Measurements from ENCODE around the gene DDB1.

The DDB1 gene

GRCh38 chr11:61357233-61357893 lies 24.5 kb upstream of the DDB1 start:
- no peak for DNase-seq (ENCODE audit: extremely low read depth in 1 of 2, low read depth in 1 of 2)

DNA sequence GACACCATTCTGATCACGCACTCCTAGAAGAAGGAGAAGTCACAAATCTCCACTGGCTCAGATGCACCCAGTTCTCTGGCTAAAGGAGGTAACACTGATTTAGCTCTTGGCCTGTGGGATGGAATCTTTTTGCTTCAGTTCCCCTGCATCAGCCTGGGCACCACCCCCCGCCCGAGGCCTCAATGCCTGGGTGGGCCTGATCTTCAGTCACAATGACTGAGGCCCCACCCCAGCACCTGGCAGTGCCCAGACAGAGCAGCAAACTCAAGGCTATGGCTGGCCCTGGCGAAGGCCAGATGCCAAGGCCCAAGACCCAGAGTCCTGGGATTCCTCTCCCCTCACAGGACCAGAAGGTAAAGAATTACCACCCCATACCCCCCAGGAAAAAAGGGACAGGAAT lies 23.8 kb upstream of the DDB1 start:
- no peak for DNase-seq (ENCODE audit: extremely low read depth in 1 of 2, low read depth in 1 of 2)

DNA sequence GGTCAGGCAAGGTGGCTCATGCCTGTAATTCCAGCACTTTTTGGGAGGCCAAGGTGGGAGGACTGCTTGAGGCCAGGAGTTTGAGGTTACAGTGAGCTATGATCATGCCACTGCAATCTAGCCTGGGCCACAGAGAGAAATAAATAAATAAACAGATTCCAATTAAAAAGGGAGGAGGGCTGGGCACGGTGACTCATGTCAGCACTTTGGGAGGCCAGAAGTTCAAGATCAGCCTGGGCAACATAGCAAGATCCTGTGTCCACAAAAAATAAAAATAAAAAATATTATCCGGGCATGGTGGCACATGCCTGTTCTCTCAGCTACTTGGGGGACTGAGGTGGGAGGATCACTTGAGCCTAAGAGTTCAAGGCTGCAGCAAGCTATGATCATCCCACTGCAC lies 21.3 kb upstream of the DDB1 start:
- no peak for DNase-seq (ENCODE audit: extremely low read depth in 1 of 2, low read depth in 1 of 2)

DNA sequence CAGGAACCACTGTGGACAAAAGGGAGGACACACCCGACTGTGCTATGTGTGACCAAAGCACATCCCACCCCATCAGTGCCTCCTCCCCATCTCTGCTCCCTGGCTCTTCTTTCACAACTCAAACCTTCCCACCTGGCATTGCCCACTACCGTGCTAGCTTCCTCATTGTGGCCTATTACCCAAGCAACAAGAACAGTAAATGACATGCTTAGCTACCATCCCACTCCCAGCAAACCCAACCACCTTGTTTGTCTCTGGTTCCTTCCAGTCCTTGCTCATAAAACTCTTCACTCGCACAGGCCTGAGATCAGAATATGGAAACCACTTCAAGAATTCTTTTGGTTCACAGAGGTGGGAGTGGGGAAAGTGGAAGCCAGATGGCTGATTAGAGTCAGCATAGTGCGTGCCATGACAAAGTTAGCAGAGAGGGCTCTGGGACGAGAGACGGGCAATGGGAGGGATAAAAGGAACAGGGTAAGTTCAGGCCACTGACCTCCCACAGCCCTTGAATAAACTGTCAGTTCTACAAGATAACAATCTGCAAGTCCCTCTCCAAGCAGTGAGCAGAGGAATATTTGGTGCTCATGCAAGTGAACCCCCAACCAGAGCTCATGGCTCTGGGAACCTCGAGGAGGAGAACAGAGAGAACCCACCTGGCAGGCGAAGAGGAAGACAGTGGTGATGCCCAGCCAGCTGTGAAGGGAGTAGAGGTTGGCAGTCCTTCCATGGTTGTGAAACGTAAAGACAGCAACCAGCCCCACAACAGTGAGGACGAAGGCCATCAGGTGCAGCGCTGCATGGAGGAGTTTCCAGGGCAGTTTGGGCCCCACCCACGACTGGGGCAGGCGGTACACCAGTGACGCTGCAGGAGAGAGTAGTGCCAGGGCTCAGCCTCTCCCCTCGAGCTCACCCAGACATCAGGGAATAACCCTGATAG lies 20.5 kb upstream of the DDB1 start:
- no peak for DNase-seq (ENCODE audit: extremely low read depth in 1 of 2, low read depth in 1 of 2)

DNA sequence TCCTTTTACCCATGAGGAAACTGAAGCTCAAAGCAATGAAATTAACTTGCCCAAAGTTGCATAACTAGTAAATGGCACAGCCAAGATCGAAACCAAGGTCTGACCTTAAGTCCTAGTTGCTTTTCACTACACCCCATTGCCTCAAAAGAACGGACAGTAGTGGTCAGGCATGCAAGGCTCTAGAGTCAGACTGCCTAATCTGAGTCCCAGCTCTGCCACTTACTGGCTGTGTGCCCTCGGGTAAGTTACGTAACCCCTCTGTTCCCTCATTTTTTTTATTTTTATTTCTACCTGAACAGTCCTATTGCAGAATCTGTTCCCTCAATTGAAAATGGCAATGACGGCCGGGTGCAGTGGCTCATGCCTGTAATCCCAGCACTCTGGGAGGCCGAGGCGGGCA lies 19.1 kb upstream of the DDB1 start:
- DNase-seq (ENCODE audit: extremely low read depth in 1 of 2, low read depth in 1 of 2), result no peak

DNA sequence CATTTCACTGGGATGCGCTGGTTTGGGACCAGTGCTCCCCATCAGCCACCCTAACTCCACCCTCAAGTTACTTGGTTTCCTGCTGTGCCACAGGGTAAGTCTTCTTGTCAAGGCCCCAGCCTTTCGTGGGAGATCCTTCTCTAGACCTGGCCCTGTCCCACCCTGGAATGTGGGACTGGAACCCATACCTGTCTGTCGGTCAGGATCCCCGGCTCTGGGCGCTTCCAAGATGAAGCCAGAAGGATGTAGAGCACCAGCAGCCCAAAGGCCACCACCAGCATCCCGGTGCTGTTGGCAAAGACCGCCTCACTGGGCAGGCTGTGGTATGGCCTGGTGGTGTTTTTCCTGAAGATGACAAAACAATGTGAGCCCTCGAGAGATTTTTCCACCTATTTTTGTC lies 17.9 kb upstream of the DDB1 start:
- no peak for DNase-seq (ENCODE audit: extremely low read depth in 1 of 2, low read depth in 1 of 2)

- no peak for DNase-seq (ENCODE audit: extremely low read depth in 1 of 2, low read depth in 1 of 2)
These were observed 17.4 kb upstream of the DDB1 start for GRCh38 chr11:61350336-61350735.

- no peak for DNase-seq (ENCODE audit: extremely low read depth in 1 of 2, low read depth in 1 of 2)
These were observed 17.0 kb upstream of the DDB1 start for GRCh38 chr11:61349916-61350315.

GRCh38 chr11:61349189-61349751 lies 16.4 kb upstream of the DDB1 start:
- DNase-seq (ENCODE audit: extremely low read depth in 1 of 2, low read depth in 1 of 2), result no peak

GRCh38 chr11:61347916-61348461 lies 15.1 kb upstream of the DDB1 start:
- no peak for DNase-seq (ENCODE audit: extremely low read depth in 1 of 2, low read depth in 1 of 2)

- DNase-seq (ENCODE audit: extremely low read depth in 1 of 2, low read depth in 1 of 2), result no peak
These were observed 13.3 kb upstream of the DDB1 start for GRCh38 chr11:61345954-61346843.

- no peak for DNase-seq (ENCODE audit: extremely low read depth in 1 of 2, low read depth in 1 of 2)
These were observed 12.3 kb upstream of the DDB1 start for GRCh38 chr11:61345170-61345610.

DNA sequence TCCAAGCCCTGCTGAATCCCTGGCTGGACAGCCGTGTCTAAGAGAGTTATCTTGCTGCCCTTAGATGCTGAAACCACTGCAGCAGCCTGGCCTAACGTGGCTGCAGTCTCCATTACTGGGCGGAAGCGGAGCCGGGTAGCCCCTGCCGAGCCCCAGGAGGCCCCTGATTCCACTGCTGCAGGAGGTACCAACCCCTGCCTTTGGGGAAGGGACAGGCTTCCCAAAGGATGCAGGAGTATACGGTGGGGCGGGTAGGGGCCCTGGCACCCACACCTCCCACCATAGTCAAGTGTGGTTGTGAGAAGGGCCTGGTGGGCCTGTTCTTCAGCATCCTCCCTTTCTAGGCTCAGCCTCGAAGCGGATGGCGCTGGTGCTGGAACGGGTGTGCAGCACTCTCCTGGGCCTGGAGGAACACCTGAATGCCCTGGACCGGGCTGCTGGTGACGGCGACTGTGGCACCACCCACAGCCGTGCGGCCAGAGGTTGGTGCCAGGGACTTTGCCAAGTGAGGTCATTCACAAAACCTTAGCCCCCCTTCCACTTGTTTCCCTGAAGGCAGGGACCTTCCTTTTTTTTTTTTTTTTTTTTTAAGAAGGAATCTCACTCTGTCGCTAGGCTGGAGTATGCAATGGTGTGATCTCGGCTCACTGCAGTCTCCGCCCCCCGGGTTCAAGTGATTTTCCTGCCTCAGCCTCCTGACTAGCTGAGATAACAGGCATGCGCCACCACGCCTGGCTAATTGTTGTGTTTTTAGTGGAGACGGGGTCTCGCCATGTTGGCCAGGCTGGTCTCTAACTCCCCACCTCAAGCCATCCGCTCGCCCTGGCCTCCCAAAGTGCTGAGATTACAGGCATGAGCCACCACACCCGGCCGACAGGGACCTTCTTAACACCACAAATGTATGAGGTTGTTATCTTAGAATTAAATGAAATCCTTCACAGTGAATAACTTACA lies 11.2 kb upstream of the DDB1 start:
- DNase-seq (ENCODE audit: extremely low read depth in 1 of 2, low read depth in 1 of 2), result no peak

DNA sequence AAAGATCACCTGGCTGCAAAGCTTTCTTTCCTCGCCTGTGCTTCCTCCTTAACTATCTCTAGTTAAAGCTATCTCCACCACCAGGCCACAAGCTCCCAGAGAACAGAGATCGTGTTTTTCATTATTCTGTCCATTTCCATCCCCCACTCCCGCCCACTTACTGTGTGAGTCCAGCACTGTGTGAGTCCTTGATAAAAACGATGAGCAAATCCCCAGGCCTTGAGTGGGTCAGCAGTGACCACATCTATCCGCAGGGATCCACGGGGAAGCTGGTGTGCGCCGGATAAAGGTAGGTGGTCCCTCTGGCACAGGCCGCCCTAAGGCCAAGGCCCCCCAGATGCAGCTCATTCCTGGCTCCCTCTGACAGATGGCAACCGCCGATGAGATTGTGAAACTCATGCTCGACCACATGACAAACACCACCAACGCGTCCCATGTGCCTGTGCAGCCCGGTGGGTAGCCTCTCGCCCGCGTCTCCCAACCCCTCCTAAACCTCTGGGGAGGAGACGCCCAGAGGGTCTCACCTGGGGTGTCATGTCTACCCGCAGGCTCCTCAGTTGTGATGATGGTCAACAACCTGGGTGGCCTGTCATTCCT lies 9.4 kb upstream of the DDB1 start:
- no peak for DNase-seq (ENCODE audit: extremely low read depth in 1 of 2, low read depth in 1 of 2)

GRCh38 chr11:61341706-61342105 lies 8.8 kb upstream of the DDB1 start:
- no peak for DNase-seq (ENCODE audit: extremely low read depth in 1 of 2, low read depth in 1 of 2)

DNA sequence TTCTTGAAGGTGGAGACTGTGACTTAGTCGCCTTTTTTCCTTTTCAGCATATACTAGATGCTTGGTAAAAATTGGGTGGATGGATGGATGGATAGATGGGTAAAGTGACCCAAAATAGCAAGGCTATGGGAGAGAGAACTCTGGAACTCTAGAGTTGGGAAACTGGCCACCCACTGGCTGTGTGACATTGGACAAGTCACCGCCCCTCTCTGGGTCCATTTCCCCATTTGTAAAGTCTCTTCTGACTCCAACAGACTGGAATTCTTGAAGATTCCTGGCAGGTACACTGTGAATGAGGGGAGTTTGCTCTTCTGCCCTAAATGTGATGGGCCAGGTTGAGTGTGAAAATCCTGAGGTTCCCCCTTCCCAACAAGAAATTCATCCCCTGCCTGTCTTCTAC lies 8.1 kb upstream of the DDB1 start:
- DNase-seq (ENCODE audit: extremely low read depth in 1 of 2, low read depth in 1 of 2), result no peak

- no peak for DNase-seq (ENCODE audit: extremely low read depth in 1 of 2, low read depth in 1 of 2)
These were observed 6.6 kb upstream of the DDB1 start for GRCh38 chr11:61339490-61339878.

GRCh38 chr11:61338783-61339489 lies 6.0 kb upstream of the DDB1 start:
- DNase-seq (ENCODE audit: extremely low read depth in 1 of 2, low read depth in 1 of 2), result no peak
